HG03442 (cell line): ENCODE measurements around the gene NR1I2.
A peak's percentile ranks its signal among the peaks of the same experiment; 100 is the strongest.

Source experiments
- ATAC-seq: cut with Tn5 transposase; IDR thresholded peaks from one replicate; pipeline ENCODE4 v1.9.1; 2021; ENCODE audit warnings: mild to moderate bottlenecking, moderate library complexity; ENCODE audit not compliant: unreplicated experiment

Gene NR1I2

DNA sequence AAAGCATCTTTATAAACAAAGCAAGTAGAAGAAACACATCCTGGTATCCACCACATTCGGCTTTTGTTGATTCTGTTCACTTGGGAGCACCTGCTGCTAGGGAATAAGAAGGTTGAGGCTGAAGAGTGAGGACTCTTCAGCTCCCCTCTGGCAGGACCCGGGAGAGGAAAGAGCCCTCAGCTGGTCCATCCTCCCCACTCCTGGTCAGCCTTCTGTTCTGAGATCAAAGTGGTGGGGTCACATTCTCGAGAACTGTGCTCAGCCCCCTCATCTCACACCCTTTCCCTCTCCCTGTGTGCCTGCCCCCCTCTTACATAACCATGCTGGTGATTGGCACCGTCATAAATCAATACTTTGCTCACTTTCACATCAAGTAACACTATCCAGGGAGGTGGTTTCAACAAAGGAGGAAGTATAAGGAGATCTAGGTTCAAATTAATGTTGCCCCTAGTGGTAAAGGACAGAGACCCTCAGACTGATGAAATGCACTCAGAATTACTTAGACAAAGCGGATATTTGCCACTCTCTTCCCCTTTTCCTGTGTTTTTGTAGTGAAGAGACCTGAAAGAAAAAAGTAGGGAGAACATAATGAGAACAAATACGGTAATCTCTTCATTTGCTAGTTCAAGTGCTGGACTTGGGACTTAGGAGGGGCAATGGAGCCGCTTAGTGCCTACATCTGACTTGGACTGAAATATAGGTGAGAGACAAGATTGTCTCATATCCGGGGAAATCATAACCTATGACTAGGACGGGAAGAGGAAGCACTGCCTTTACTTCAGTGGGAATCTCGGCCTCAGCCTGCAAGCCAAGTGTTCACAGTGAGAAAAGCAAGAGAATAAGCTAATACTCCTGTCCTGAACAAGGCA, at the start of gene NR1I2:
Gene NR1I2, plus strand, starts transcription at position 772 of the 869 bp plus-strand sequence.
- ATAC-seq, result no peak

DNA sequence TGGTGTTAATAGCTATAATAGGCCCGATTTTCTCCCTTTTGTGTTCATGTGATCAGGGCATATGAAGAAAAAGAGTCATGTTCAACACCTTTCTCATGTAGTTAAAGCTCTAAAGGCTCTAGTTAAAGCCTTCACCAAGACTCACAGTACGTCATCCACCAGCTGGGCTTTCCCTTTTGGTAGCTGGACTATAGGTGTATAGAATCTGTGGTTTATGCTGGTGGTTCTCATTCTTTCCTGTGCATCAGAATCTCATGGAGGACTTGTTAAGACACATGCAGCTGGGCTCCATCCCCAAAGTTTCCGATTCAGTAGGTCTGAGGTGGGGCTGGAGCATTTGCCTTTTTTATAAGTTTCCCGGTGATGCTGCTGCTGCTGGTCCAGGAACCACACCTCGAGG, 48.1 kb upstream of the NR1I2 start:
- no peak for ATAC-seq

DNA sequence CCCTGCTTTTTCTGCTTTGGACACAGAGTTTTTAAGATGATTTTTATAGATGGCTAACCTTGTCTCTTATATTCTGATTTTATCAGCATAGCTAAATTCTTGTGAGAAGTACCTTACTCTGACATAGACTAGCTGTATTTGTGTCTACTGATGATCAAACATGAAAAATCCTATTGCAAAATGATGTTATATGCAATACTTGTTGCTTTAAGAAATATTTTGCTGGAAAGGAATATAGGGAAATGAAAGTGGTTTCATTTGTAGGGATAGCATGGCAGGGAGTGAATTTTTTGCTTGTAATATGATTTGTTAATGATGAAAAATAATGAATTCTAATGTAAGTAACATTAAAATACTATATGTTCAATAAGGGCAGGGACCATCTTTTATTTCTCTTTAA, 43.2 kb upstream of the NR1I2 start:
- ATAC-seq, result no peak

DNA sequence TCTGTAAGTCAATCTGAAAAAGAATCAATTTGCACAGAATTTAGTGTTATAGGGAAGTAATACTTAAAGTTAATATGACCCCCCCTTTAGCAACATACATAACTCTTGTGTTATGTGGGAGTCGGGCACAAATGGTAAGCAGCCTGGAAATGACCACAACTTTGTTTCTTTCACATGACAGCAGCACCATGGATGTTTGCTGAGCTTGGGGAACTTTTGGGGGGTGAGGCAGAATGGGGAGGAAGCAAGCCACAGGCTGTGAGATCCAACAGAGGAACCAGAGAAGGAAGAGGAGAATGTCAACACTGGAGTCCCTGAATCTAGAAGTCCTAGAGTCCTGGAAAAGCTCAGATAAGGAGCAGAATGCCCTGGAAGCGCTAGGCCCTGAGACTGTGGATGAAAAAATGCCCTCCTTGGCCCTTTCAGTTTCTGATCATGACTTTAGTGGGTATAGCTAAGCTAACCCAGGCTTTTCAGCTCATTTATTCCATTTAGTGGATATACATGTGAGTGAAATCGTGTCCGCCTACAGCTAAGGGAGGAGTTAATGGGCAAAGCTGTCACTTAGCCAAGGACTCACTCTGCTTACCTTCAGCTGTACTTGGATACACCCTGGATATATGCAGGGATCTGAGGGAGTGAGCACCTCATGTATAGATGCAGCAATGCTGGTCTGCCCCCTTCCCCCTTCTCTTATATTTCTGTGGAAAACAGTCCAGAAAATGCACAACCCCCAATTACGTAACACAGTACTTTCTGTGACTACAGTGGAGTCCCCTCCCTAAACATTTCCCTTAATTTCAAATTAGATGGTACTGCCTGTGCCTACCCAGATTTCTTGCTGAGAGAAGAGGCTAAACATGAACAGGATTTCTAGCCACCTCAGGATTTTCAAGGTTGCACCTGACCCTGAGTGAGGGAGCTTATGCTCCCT, 40.0 kb upstream of the NR1I2 start:
- ATAC-seq, result no peak

DNA sequence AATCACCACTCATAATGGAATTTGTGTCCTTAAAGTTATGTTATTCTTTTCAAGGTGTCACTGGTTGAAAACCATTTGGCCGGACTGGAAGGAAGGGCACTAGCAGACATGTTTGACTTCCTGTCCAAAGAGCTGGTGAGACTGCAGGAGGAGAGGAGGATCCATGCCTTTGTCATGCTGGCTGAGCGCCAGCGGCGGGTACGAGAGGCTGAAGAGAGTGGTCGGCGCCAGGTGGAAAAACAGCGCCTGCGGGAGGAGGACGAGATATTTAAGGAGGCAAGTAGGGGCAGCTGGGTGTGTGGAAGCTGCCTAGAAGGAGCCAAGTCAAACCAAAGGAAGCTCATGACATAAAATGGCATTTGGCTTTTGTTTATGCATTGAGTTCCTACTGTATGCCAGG, 38.0 kb upstream of the NR1I2 start:
- ATAC-seq, result no peak

DNA sequence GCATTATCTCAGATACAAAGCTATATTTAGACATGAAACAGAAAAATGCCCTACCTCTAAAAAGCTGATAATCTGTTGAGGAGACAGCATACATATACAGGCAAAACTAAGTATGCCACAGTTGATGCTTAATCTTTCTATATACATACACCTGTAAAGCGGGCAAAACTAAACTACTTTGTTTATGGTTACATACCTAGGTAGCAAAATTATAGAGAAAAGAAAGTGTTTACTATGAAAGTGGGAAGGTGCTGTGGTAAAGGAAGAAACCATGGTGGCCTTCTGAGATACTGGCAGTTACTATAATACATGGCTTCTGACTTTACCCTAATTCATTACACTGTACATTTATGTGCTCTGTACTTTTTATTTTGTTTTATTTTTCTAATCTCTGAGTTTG, 36.0 kb upstream of the NR1I2 start:
- ATAC-seq, result peak; percentile 36

DNA sequence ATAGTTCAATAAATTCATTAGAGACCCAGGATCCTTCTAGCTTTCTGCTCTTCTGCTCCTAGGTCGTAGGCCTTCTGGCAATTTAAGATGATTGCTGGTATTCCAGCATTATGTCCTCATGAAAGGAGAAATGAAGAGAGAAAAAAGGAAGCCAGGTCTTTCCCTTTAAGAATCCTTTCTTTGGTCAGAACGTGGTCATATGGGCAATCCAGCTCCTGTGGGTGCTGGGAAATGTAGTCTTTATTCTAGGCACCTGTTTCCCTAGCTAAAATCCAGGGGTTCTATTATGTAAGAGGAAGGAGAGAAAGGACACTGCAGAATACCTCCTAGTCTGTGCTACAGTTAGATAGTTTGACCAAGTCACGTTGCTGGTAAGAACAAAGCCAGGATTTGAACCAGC, 35.5 kb upstream of the NR1I2 start:
- ATAC-seq, result no peak

DNA sequence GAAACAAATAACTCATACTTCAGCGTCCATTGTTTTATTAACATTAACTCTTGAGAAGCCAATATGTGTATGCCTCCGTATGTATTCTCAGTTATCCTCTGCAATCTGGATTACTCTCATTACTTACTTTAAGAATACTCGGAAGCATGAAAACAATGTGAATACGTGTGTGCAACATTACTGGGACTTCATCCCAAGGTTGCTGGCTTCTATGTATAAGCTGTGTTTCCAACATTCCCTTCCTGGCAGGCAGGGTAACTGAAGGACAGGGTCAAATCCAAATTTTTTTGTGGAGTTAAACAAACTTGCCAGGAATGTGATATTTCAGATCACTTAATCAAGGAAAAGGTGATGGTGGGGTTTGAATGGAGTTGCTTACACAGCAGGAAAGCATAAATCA, 34.5 kb upstream of the NR1I2 start:
- no peak for ATAC-seq

DNA sequence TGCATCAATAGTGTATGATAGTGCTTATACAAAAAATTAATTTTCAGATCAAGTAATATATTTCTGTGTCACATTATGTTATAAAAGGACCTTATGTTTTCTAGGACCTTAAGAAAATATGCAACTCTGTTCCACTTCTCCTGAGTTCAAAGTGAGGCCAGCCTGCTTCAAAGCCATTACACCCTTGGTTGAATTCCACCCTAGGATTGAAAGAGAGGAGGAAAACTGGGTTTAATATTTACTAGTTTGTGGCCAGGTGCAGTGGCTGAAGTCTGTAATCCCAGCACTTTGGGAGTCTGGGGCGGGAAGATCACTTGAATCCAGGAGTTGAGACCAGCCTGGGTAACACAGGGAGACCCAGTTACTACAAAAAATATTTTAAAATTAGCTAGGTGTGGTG, 32.9 kb upstream of the NR1I2 start:
- ATAC-seq, result no peak

DNA sequence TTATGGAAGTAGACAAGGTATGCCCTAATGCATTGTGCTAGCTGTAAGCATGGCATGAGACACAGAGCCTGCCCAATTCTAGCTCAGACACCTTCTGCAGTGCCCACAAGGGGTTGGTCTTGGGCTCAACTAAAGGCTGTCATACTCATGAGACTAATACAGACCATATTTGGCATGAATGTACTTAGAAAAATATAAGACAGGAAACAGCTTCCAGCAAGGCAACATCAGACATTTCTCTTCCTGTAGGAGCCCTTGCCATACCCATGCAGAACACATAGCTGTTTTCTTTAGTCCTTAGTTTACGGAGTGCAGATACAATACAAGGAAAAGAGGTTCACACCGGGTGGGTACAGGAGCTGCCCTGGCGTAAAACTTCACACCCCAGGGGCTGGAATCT, 30.5 kb upstream of the NR1I2 start:
- ATAC-seq, result no peak

DNA sequence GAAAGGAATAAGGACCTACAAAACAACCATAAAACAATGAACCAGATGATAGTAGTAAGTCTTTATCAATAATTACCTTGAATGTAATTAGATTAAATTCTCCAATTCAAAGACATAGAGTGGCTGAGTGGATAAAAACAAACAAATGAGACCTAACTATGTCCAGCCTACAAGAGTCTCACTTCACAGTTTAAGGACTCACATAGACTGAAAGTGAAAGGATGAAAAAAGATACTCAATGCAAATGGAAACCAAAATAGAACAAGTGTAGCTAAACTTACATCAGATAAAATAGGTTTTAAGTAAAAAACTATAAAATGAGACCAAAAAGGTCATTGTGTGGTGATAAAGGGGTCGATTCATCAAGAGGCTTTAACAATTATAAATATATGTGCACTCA, 21.9 kb upstream of the NR1I2 start:
- peak; percentile 84 for ATAC-seq

DNA sequence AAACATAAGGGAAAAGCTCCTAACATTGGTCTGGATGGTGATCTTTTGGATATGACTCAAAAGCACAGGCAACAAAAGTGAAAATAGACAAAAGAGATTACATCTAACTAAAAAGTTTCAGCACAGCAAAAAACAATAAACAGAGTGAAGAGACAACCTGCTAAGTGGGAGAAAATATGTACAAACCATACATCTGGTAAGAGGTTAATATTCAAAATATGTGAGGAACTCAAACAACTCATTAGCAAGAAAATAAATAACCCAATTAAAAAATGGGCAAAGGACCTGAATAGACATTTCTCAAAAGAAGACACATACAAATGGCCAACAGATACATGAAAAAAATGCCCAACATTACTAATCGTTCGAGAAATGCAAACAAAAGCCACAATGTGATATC, 19.0 kb upstream of the NR1I2 start:
- no peak for ATAC-seq

DNA sequence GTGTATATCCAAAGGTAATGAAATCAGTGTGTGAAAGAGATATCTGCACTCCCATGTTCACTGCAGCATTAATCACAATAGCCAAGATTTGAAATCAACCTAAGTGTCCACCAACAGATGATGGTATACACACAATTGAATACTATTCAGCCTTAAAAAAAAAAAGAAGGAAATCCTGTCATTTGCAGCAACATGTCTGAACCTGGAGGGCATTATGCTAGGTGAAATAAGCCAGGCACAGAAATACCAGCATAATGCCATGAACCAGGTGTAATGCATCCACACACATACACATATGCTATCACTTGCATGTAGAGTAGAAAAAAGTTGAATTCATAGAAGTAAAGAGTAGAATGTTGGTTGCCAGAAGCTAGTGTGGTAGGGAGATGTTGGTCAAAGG, 18.4 kb upstream of the NR1I2 start:
- no peak for ATAC-seq

DNA sequence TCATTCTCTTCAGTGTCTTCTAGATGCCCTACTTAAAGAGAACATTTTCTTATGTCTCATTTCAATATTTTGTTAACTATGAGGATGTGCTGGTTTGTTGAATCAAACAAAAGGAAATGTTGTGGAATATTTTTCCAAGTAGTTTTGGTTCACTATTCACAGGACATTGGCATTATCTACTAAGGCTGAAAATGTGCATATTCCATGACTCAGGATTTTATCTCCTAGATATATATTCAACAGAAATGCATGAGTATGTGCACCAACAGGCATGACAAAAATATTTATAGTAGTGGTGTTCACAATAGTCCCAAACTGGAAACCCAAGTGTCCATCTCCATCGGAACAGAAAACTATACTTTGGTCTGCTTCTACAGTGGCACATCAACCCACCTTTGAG, 16.7 kb upstream of the NR1I2 start:
- ATAC-seq, result no peak

DNA sequence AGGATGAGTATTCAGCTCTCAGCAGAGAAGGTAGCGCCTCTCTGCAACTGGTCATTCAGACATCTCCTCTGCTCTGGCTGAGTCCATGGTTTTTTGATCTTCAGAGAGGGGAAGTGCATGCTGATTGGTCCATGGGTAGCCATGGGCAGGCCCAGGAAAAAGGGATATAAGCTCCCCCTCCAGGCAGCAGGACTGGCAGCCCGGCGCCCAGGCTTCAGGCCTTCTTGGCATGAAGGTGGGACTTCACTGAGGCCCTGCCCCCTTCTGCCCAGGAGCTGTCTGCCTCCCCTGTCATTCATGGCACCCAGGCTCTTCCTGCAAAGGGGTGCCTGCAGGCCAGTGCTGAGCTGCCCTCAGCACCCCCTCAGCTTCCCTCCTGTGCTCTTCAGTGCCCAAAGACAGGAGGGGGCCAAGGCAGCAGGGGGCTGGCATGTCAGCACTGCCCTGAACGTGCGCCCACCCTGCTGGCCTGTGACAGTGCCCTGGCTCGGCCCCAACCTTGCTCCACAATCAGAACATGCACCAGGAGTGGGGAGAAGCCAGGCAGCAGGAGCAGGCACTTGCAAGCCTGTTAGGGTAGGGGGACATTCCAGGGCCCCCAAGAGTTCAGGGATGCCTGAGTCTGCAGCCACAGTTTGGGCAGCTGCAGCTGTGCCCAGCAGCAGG, 13.8 kb upstream of the NR1I2 start:
- ATAC-seq, result no peak

DNA sequence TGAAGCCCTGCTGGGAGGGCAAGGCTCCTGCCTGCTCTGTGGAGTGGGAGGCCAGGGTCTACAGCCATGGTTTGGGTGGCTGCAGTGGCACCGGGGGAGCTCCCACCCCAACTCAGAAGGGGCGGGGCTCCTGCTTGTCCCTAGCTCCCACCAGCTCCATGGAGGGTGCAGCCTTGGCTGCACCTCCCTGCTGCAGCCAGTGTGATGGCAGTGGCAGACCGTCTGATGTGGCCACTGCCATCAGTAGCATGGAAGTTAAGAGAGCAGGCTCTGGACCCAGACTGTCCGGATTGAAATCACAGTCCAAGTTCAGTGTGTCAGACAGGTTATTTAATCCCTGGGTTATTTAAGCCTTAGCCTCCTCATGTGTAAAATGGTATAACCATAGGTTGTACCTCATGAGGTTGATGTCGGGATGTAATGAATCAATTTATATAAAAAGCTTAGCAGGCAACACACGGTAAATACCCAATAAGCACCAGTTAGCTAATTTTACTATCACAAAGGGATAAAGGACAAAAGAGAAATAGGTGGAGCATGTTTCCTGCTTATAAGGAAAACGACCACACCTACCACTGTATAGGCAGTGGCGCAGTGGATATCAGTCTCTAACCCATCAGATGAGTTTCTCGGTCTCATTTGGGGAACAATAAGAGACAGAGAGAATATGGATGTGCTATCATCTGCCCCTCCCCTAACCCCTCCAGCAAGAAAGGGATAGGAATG, 13.1 kb upstream of the NR1I2 start:
- ATAC-seq, result no peak

DNA sequence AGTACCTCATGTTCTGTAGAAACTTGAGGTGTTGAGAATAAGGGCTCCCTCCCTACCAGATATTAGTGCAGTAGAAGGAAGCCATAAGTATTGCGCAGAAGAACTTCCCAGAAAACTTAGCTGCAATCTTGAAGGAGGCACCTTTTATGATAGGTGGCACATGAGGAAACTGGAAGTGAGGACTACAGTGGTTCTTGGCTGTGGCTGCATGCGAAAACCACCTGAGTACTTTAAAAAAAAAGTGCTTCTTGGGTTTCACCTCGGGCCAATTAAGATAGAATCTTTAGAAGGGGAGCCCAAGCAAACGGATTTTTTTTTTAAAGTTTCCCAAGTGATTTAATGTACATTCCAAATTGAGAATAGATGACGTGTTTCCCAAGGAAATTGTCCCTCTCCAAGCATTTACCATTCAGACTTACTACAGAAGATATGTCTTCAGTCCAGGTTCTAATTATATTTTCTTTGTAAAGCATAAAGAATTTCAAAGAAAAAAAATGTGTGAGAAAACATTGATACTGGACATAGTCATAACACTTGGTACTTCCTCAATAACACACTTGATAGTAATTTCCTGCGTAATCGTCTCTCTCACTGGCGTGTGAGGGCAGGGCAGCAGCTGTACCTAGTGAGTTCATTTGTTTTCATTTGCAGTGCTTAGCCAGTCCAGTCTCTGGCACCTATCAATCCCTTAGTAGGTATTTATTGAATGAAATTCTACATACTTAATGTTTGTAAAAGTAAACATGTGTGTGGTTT, 12.3 kb upstream of the NR1I2 start:
- no peak for ATAC-seq

DNA sequence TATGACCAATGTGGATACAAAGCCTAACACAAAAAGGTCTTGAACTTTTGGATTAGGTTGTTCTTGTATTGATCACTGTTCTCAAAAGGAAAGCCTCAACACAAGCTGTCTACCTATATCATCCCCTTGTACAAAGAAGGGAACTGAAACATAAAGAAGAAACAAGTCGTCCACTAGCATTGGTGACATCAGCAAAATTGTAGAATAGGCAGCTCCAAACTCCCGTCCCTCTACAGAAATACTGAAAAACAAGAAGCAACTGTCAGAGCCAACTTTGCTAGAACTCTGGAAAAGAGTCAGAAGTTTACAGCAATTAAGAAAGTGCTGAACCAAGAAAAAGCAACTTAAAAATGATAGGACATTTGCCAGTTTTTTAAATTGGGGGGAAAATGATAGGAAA, 7.5 kb upstream of the NR1I2 start:
- no peak for ATAC-seq

DNA sequence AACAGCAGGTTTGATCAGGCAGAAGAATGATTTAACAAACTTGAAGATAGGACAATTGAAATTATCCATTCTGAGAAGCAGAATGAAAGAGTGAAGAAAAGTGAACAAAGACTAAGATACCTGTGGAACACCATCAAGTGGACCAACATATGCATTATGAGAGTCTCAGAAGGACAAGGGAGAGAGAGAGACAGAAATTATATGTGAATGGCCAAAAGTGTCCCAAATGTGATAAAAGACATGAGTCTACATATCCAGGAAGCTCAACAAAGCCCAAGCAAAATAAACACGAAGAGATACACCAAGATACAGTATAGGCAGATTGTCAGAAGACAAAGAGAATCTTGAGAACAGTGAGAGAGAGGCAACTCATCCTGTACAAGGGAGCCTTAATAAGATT, 5.6 kb upstream of the NR1I2 start:
- no peak for ATAC-seq

DNA sequence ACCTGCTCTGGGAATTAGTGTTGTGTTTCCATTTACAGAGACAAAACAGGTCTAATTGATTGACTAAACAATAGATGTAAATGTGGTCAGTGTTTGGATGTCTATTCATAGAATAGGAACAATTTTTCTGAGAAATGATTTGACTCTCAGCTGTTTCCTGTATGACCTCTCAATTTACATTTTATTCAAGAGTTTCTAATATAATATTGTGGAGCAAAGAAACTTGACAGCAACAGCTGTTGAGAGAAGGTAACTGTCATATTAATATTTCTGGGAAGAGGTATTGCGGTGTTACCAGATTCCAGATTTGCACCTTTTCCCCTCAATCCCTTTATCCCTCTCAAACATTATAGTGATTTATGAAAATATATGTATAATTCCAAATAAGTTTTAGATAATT, 3.7 kb upstream of the NR1I2 start:
- no peak for ATAC-seq
